ENCODE data around the gene TDRD12. TPM values are rescaled to one million over a fixed set of nuclear protein-coding genes. Genes with fewer than 3 reads are reported as not detected.
"Not testable (repeated sequence)": the region's sequence is repeated elsewhere in the genome, so short reads cannot be mapped to it uniquely, and the experiment has no call there.

TDRD12 gene
- total RNA-seq, 1 donor from 2014 or later, result 1.1 TPM

DNA sequence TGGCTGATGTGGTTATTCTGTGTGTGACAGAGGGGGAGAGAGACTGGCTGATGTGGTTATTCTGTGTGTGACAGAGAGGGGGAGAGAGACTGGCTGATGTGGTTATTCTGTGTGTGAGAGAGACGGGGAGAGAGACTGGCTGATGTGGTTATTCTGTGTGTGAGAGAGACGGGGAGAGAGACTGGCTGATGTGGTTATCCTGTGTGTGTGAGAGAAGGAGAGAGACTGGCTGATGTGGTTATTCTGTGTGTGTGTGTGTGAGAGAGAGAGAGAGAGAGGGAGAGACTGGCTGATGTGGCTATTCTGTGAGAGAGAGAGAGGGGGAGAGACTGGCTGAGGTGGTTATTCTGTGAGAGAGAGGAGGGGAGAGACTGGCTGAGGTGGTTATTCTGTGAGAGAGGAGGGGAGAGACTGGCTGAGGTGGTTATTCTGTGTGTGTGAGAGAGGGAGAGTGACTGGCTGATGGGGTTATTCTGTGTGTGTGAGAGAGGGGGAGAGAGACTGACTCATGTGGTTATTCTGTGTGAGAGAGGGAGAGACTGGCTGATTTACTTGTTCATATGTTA, 27.1 kb downstream of the TDRD12 start:
- peak; percentile 31 for DNase-seq (ENCODE audit: low read depth)

- DNase-seq (ENCODE audit: low read depth), result no peak
Measured at GRCh38 chr19:32748497-32748896, 28.9 kb downstream of the TDRD12 start.

DNA sequence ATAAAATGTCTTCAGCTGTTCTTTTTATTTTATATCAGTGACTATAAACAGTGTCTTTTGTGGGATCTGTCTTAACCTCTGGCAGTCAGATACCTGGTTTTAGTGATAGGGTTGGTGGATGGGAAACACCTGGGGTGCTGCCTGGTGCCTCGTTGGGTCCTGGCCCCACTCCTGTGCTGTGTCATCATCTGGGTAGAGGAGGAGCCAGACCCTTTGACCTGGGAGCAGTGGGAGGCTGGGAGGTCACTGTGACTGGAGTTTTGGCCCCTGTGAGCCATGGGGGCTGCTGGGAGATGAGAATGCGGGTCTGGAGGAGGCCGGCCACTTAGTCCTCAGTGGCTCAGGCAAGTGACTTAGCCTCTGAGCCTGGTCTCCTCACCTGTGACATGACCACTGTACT, 29.4 kb downstream of the TDRD12 start:
- no peak for DNase-seq (ENCODE audit: low read depth)

DNA sequence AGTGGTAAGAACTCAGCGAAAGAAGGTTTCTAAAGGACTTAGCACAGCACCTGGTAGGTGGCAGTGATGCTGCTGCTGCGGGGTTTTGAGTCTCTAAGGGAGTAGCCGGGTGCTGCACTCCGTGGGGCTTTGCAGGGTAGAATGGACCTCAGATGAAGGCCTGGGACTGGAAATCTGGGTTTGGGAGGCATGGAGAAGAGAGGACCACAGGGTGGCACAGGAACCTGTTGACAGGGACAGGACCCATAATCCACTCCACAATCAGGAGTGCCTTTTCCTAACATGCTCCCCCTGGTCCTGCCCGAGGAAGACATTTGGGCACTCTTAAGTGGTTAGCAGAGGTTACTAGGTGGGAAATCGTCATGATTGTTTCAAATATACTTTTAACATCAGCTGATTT, 29.8 kb downstream of the TDRD12 start:
- no peak for DNase-seq (ENCODE audit: low read depth)

GRCh38 chr19:32750441-32751055, 31.0 kb downstream of the TDRD12 start:
- no peak for DNase-seq (ENCODE audit: low read depth)

- no peak for DNase-seq (ENCODE audit: low read depth)
Measured at GRCh38 chr19:32751066-32751465, 31.5 kb downstream of the TDRD12 start.

GRCh38 chr19:32757189-32757588, 37.6 kb downstream of the TDRD12 start:
- no peak for DNase-seq (ENCODE audit: low read depth)

DNA sequence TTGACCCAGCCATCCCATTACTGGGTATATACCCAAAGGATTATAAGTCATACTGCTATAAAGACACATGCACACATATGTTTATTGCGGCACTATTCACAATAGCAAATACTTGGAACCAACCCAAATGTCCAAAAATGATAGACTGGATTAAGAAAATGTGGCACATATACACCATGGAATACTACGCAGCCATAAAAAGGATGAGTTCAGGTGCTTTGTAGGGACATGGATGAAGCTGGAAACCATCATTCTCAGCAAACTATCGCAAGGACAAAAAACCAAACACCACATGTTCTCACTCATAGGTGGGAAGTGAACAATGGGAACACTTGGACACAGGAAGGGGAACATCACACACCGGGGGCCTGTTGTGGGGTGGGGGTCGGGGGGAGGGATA, 45.8 kb downstream of the TDRD12 start:
- DNase-seq (ENCODE audit: low read depth), result not testable (repeated sequence)

DNA sequence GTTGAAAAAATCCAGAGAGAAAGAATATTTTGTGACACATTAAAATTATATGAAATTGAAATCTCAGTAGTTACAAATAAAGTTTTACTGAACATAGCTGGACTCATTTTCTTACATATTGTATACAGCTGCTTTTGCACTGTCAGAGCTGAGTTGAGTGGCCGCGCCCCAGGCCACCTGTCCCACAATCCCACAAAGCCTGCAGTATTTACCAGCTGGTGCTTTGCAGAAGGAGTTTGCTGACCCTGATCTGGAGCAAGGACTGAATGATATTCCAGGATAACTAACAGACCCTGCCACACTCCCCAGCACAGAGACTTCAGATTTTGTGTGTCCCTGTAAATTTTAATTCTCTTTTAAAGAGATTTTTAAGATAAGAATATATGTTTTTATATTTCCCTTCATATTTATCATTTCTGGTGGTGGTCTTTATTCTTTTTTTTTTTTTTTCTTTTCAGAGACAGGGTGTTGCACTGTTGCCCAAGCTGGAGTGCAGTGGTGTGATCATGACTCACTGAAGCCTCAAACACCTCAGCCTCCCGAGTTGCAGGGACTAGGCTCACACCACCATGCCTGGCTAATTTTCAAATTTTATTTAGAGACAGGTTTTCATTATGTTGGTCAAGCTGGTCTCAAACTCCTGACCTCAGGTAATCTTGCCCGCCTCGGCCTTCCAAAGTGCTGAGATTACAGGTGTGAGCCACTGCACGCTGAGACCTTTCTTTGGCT, 48.5 kb downstream of the TDRD12 start:
- DNase-seq (ENCODE audit: low read depth), result peak; percentile 90

DNA sequence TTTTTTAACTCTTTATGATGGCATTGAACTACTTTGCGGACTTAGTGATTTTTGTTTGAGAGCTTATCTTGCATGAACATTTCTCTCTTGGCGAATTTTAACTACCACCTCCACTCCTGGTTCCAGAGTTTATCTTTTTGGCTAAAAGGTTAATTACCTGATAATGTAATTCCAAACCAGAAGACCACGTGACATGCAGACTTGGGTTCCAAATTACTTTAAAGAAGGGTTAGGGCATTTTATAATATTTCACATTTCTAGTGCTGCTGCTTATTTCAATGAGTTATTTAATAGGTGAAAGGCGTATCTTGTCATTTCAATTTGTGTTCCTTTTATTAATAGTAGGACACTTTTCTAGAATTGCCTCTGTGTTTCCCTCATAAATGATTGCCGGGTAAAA, 52.0 kb downstream of the TDRD12 start:
- DNase-seq (ENCODE audit: low read depth), result no peak

DNA sequence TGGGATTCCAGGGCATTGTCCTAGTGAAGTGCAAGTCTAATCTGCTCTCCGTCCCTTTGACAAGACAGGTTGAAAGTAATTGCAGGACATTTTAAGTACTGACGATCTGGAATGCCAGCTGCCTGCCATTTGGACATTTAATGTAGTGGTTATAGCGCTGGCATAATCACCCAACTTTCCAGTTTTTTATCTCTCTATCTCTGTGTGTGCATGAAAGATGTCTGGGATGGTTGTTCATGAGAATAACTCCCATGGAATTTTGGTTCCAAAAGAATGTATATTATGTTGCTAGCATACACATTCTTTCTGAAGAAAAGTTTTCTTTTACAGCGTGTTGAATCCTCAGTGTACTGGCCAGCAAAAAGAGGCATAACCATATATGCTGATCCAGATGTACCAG, 53.6 kb downstream of the TDRD12 start:
- DNase-seq (ENCODE audit: low read depth), result no peak

DNA sequence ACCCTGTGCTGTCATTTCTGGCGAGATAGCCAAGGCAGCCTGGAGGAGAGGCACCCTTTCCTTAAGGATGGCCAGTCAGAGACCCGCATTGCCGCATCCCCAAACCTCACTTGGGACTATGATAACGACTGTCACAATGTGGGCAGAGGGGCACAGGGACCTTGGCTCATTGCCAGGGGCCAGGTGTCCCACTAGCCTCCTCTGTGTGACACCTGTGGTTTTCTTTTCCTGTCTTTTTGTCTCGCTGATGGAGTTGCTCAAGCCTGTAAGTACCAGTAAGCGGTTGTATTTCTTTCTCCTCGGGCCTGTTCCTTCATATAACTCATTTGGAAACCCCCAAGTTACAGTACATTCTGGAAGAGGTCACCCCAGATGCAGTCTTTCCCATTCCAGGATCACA, 59.5 kb downstream of the TDRD12 start:
- no peak for DNase-seq (ENCODE audit: low read depth)

DNA sequence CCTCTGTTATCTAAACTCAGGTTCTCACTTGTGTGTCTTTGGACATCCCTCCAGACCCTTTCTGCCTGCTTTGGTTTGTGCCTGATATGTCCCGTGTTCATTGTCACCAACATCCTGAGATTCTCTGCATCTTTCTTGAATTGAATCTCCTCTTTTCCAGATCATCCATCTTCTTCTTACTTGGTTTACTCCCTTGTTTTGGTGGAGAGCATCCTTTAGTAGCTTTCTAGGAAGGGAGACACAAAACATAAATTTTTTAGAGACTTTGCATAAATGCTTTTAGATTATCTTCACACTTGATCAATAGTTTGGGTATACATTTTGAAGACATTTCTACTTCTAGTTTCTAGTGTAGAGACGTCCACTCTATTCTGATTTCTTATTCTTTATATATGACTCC, 61.7 kb downstream of the TDRD12 start:
- DNase-seq (ENCODE audit: low read depth), result no peak

- not testable (repeated sequence) for DNase-seq (ENCODE audit: low read depth)
Measured at GRCh38 chr19:32782089-32782488, 62.5 kb downstream of the TDRD12 start.

- DNase-seq (ENCODE audit: low read depth), result not testable (repeated sequence)
Measured at GRCh38 chr19:32787161-32787813, 67.7 kb downstream of the TDRD12 start.

- DNase-seq (ENCODE audit: low read depth), result not testable (repeated sequence)
Measured at GRCh38 chr19:32787895-32788294, 68.3 kb downstream of the TDRD12 start.

DNA sequence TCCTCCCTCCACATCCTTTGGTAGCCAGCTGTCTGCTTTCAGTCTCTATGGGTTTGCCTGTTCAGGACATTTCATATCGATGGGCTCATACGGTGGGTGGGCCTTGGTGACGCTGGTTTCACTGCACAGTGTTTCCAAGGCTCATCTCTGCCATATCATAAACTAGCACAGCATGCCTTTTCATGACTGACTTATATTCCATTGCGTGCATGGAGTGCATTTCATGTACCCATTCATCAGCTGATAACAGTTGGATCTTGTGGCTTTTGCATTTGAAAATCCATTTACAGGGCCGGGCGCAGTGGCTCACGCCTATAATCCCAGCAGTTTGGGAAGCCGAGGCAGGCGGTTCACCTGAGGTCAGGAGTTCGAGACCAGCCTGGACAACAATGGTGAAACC, 69.9 kb downstream of the TDRD12 start:
- DNase-seq (ENCODE audit: low read depth), result no peak

DNA sequence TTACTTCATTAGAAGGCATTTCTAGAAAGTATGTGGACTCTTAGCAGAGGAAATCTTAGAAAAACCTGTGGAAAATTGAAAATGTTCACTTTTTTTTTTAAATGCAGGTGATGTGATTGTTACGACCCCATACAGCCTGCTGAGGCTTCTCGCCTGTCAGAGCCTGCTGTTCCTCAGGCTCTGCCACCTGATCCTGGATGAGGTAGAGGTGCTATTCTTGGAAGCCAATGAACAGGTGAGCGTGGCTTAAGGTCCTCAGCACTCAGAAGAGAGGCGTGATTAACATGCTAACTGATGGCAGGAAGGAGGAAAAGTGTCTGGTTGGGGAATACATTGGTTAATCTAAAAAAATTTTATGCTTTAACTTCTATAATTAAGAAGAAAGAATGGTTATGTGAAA, 78.6 kb downstream of the TDRD12 start:
- DNase-seq (ENCODE audit: low read depth), result peak; percentile 67

- DNase-seq (ENCODE audit: low read depth), result no peak
Measured at GRCh38 chr19:32800191-32800590, 80.6 kb downstream of the TDRD12 start.

GRCh38 chr19:32800754-32801153, 81.2 kb downstream of the TDRD12 start:
- no peak for DNase-seq (ENCODE audit: low read depth)

DNA sequence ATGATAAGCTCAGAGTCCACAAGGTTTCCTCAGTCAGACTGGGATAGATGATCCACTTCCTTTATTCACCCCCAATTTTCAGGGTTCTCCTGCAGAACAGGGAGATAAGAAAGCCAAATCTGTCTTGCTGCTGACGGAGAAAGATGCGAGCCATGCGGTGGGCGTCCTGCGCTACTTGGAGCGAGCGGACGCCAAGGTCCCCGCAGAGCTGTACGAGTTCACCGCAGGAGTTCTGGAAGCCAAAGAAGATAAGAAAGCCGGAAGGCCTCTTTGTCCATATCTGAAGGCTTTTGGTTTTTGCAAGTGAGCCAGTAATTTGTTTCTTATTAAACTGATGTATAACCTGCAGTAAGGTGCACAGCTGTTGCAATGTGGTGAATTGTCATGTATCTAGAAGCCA, 83.3 kb downstream of the TDRD12 start:
- DNase-seq (ENCODE audit: low read depth), result no peak

DNA sequence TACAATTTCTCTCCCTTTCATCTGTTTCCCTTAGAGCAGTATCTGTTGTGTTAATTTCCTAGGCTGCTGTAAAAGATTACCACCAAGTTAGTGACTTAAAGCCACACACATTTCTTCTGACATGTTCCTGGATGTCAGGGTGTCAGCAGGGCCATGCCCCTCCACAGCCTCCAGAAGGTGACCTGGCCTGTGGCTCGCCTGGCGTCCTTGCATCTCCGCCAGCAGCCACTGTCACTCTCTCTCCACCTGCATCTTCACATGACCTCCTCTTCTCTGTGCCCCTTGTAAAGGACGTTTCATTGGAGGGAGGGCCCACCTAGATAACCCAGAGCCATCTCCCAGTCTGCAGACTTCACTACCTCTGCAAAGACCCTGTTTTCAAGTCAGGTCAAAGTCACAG, 88.7 kb downstream of the TDRD12 start:
- DNase-seq (ENCODE audit: low read depth), result no peak

Measured in myocyte (in vitro differentiated cells).